B cell (primary cell): ENCODE results near the gene SSBP3. TPM values are rescaled to one million over a fixed set of nuclear protein-coding genes. Genes with fewer than 3 reads are reported as not detected.

ENCODE experiments used
- ATAC-seq: fragments of 200-7000 bp; cut with Tn5 transposase; one replicate; pipeline ENCODE4 v1.10.0; 2021; ENCODE audit warnings: low read depth, mild to moderate bottlenecking, moderate number of reproducible peaks, moderate library complexity
- CTCF ChIA-PET: fragments of 350-600 bp; sonication (Branson Sonifier 250); formaldehyde crosslinking; loops from one replicate; lab custom pipeline; 2021; ENCODE audit warnings: antibody characterized with exemption, inconsistent platforms; lab: Charles Lee
- POLR2A ChIA-PET: fragments of 350-600 bp; sonication (Branson Sonifier 250); formaldehyde crosslinking; loops from one replicate; lab custom pipeline; 2021; ENCODE audit warnings: antibody characterized with exemption; lab: Charles Lee
- DNase-seq: peaks from one replicate; pipeline ENCODE4 v3.0.0; 2013
- H2AFZ ChIP-seq: 2 replicates; pipeline ENCODE4 v1.6.1; 2012; ENCODE audit warnings: mild to moderate bottlenecking, low read depth, low read length; ENCODE audit not compliant: insufficient read depth, poor library complexity, severe bottlenecking
- H3K27ac ChIP-seq, 2 donors: 1 replicate in 1 of 2; 2 replicates in 1 of 2; pipeline ENCODE4 v1.5.1; 2012 to 2013; ENCODE audit warnings: low read length in 2 of 2, mild to moderate bottlenecking in 2 of 2, moderate library complexity in 1 of 2
- H3K27me3 ChIP-seq, 4 experiments: fragments of 200-600 bp in 1 of 4; sonication (generic) in 1 of 4; replicated peaks in 1 of 4; 1 replicate in 2 of 4; 2 replicates in 2 of 4; pipeline versions ENCODE4 v1.6.1 to v1.7.0; 2013 to 2016; ENCODE audit warnings: low read length in 3 of 4, mild to moderate bottlenecking in 2 of 4, mixed read lengths in 1 of 4, moderate library complexity in 1 of 4; ENCODE audit not compliant: insufficient read depth in 4 of 4, control insufficient read depth in 3 of 4; ENCODE audit errors: control extremely low read depth in 1 of 4
- H3K36me3 ChIP-seq, 2 experiments: replicated peaks in 1 of 2; 1 replicate in 1 of 2; 2 replicates in 1 of 2; pipeline versions ENCODE4 v1.6.1 to v1.7.1; 2013; ENCODE audit warnings: low read length in 1 of 2; ENCODE audit not compliant: insufficient read depth in 2 of 2, control insufficient read depth in 1 of 2; ENCODE audit errors: control extremely low read depth in 1 of 2, extremely low read depth in 1 of 2
- H3K4me1 ChIP-seq, 2 donors: fragments of 200-600 bp in 1 of 2; sonication (generic) in 1 of 2; 1 replicate in 1 of 2; 2 replicates in 1 of 2; pipeline versions ENCODE4 v1.5.1 to v1.6.1; 2013 to 2017; ENCODE audit warnings: low read length in 2 of 2; ENCODE audit not compliant: control insufficient read depth in 2 of 2, insufficient read depth in 2 of 2
- H3K4me2 ChIP-seq: replicated peaks from 2 replicates; pipeline ENCODE3; 2012; ENCODE audit warnings: mild to moderate bottlenecking, low read depth, low read length; ENCODE audit not compliant: poor library complexity, severe bottlenecking
- H3K4me3 ChIP-seq, 5 experiments: fragments of 200-600 bp in 1 of 5; sonication (generic) in 1 of 5; 1 replicate in 3 of 5; 2 replicates in 2 of 5; pipeline versions ENCODE4 v1.5.1 to v1.7.0; 2011 to 2016; ENCODE audit warnings: low read length in 4 of 5, mild to moderate bottlenecking in 4 of 5, low read depth in 2 of 5, control low read depth in 1 of 5, moderate library complexity in 1 of 5; ENCODE audit not compliant: insufficient read depth in 1 of 5; ENCODE audit errors: control extremely low read depth in 1 of 5, extremely low read depth in 1 of 5
- H3K79me2 ChIP-seq: fragments of 200-600 bp; sonication (generic); one replicate; pipeline ENCODE4 v1.6.0; 2016; ENCODE audit warnings: low read length; ENCODE audit not compliant: control insufficient read depth, insufficient read depth
- H3K9ac ChIP-seq: fragments of 200-600 bp; sonication (generic); 2 replicates; pipeline ENCODE4 v1.6.1; 2017; ENCODE audit warnings: mild to moderate bottlenecking, low read length, moderate library complexity
- H3K9me3 ChIP-seq, 3 donors: one replicate each; pipeline versions ENCODE4 v1.6.1 to v1.7.1; 2013; ENCODE audit warnings: low read length in 2 of 3; ENCODE audit not compliant: control insufficient read depth in 2 of 3, insufficient read depth in 1 of 3; ENCODE audit errors: control extremely low read depth in 1 of 3
- H4K20me1 ChIP-seq: 2 replicates; pipeline ENCODE4 v1.6.0; 2012; ENCODE audit warnings: mild to moderate bottlenecking, low read length; ENCODE audit not compliant: insufficient read depth, control insufficient read depth, poor library complexity, severe bottlenecking
- H3K27ac Mint-ChIP-seq: one replicate; pipeline ENCODE4 v1.8.0; 2021; ENCODE audit warnings: mixed read lengths
- H3K27me3 Mint-ChIP-seq: one replicate; pipeline ENCODE4 v1.8.0; 2021; ENCODE audit warnings: mixed read lengths
- H3K4me1 Mint-ChIP-seq: one replicate; pipeline ENCODE4 v1.8.0; 2021; ENCODE audit warnings: mixed read lengths
- H3K4me3 Mint-ChIP-seq: one replicate; pipeline ENCODE4 v1.8.0; 2021; ENCODE audit warnings: mixed read lengths
- H3K9me3 Mint-ChIP-seq: one replicate; pipeline ENCODE4 v1.8.0; 2022; ENCODE audit warnings: mixed read lengths; ENCODE audit not compliant: insufficient read depth
- CTCF ChIP-seq: fragments of 200-600 bp; IDR thresholded peaks from one replicate; pipeline ENCODE4 v1.8.0; 2022; ENCODE audit warnings: antibody characterized with exemption, mild to moderate bottlenecking
- EZH2 ChIP-seq: IDR thresholded peaks from 2 replicates; pipeline ENCODE4 v1.6.1; 2012; ENCODE audit warnings: borderline replicate concordance, low read depth, mild to moderate bottlenecking, moderate library complexity, low read length; ENCODE audit not compliant: insufficient read depth, poor library complexity, severe bottlenecking
- WGBS: methylation state at CpG from one replicate; pipeline ENCODE4 v1.1.5; 2013; ENCODE audit warnings: missing lambda C conversion rate; ENCODE audit not compliant: insufficient coverage; 5-methylcytosine and 5-hydroxymethylcytosine counted together
- intact Hi-C: fragments of 100-400 bp; cut with micrococcal nuclease; formaldehyde crosslinking; loops from one replicate; pipeline ENCODE4 v1.10.0; 2022
- polyA plus RNA-seq: library from polyadenylated mRNA; depleted of rRNA; stranded (reverse); fragments of >200 nt; gene quantifications from 2 replicates; pipeline ENCODE4 v1.2.3, GENCODE V29; 2012
- total RNA-seq, 2 donors: library from RNA; stranded (reverse); fragments of 120-200 nt in 1 of 2; gene quantifications; 1 replicate in 1 of 2; 2 replicates in 1 of 2; pipeline versions ENCODE4 v1.2.3 to v1.2.4, GENCODE V29; 2013 to 2022

The SSBP3 gene
- total and polyA plus RNA-seq, 2 donors (not counting 1 experiment from before 2014, with no cell fraction given), result 16.9 to 30.7 TPM

GRCh38 chr1:54311506-54311905 is 94.7 kb downstream of the SSBP3 start:
- ChIA-PET CTCF (interaction anchor here (1.1 to 1.4 kb wide), 2 partner anchors 169 to 175 kb away, joined by 3 to 4 read pairs; no protein-coding TSS in a partner anchor), POLR2A (no interaction called here)
- TF ChIP-seq EZH2 (no peak), CTCF (no peak)
- Mint-ChIP-seq H3K27ac (no peak overlapping the region), H3K4me3 (no peak overlapping the region), H3K27me3 (no peaks in the 10 kb centered on the region), H3K4me1 (peaks cover 2% of the 10 kb centered on the region), H3K9me3 (no peaks in the 10 kb centered on the region)
- H3K9ac ChIP-seq, result no peak overlapping the region
- H3K4me3 ChIP-seq, result no peak overlapping the region
- H2AFZ ChIP-seq, result no peak overlapping the region
- H4K20me1 ChIP-seq, result no peaks in the 10 kb centered on the region
- DNase-seq (no peak), ATAC-seq (no peak)
- no peak overlapping the region for H3K4me2 ChIP-seq
- peaks cover 17% of the 10 kb centered on the region for H3K79me2 ChIP-seq
- H3K36me3 ChIP-seq, result no peaks in the 10 kb centered on the region
- no peaks in the 10 kb centered on the region for H3K27me3 ChIP-seq
- WGBS, result 91% methylated on average over 3 of the region's 7 CpGs
- intact Hi-C loops, result loop anchor here (5.0 to 10.0 kb wide), 2 partner anchors 63 to 176 kb away; no protein-coding TSS in a partner anchor
- H3K9me3 ChIP-seq, result no peaks in the 10 kb centered on the region
- no peak overlapping the region for H3K27ac ChIP-seq
- no peaks in the 10 kb centered on the region for H3K4me1 ChIP-seq

- Mint-ChIP-seq H3K4me3 (no peak overlapping the region), H3K9me3 (no peaks in the 10 kb centered on the region), H3K27ac (no peak overlapping the region), H3K27me3 (no peaks in the 10 kb centered on the region), H3K4me1 (peaks cover 2% of the 10 kb centered on the region)
- Histone ChIP-seq H2AFZ (no peak overlapping the region), H3K27ac (no peak overlapping the region), H3K36me3 (no peaks in the 10 kb centered on the region), H3K9ac (no peak overlapping the region), H4K20me1 (no peaks in the 10 kb centered on the region), H3K27me3 (no peaks in the 10 kb centered on the region), H3K4me2 (no peak overlapping the region), H3K79me2 (peaks cover 18% of the 10 kb centered on the region), H3K9me3 (no peaks in the 10 kb centered on the region), H3K4me3 (no peak overlapping the region), H3K4me1 (no peaks in the 10 kb centered on the region)
- intact Hi-C loops, result loop anchor here (5.0 to 10.0 kb wide), 2 partner anchors 64 to 177 kb away; no protein-coding TSS in a partner anchor
- ChIA-PET POLR2A (no interaction called here), CTCF (interaction anchor here (1.4 to 1.7 kb wide), 2 partner anchors 96 to 176 kb away, joined by 3 read pairs; partner anchors contain the start of gene SSBP3)
- 92% methylated on average over 6 of the region's 12 CpGs for WGBS
- DNase-seq (no peak), ATAC-seq (no peak)
- TF ChIP-seq EZH2 (no peak), CTCF (no peak)
Observed at GRCh38 chr1:54310439-54311328, 95.5 kb downstream of the SSBP3 start.
